ENCODE results near the gene POM121L2. TPM values are rescaled to one million over a fixed set of nuclear protein-coding genes. Genes with fewer than 3 reads are reported as not detected.

The POM121L2 gene
- total RNA-seq, 1 experiment from 2014 or later, result not detected

GRCh38 chr6:27303613-27304272 lies 8.3 kb downstream of the POM121L2 start:
- ATAC-seq (peak; percentile 57; the same call in 1 of the 2 replicates), DNase-seq (ENCODE audit: low read depth, low spot score) (no peak)
- Histone ChIP-seq H3K36me3 (ENCODE audit: control insufficient read depth in 1 of 2, insufficient read depth in 2 of 2, low read length in 2 of 2) (no peaks in the 10 kb centered on the region), H3K4me3 (replicated peaks in 1 of 2; ENCODE audit: low read depth in 1 of 2, low read length in 2 of 2) (no peak overlapping the region), H2AFZ (ENCODE audit: low read depth, low read length, poor library complexity, severe bottlenecking) (no peak overlapping the region), H4K20me1 (ENCODE audit: insufficient read depth) (no peaks in the 10 kb centered on the region), H3K9me3 (ENCODE audit: control insufficient read depth in 1 of 2, insufficient read depth in 1 of 2, low read depth in 1 of 2, low read length in 2 of 2) (no peaks in the 10 kb centered on the region), H3K4me2 (ENCODE audit: low read length) (no peak overlapping the region), H3K27ac (ENCODE audit: low read depth, low read length) (no peak overlapping the region), H3K9ac (ENCODE audit: low read length) (no peak overlapping the region), H3K79me2 (ENCODE audit: insufficient read depth, low read length) (no peaks in the 10 kb centered on the region), H3K9me2 (ENCODE audit: insufficient read depth) (no peaks in the 10 kb centered on the region), H3K4me1 (ENCODE audit: control insufficient read depth in 1 of 2, insufficient read depth in 2 of 2, low read length in 2 of 2) (no peaks in the 10 kb centered on the region), H3K27me3 (ENCODE audit: insufficient read depth, low read length) (no peaks in the 10 kb centered on the region)
- POLR2A ChIA-PET, result interaction anchor here (0.8 kb wide), 1 partner anchor 52 kb away, joined by 4 read pairs; no protein-coding TSS in a partner anchor
- intact Hi-C loops (cut with micrococcal nuclease), result no loop called here
- BruUV-seq (replicated peaks), result no TSS peak
- RAD21 ChIA-PET (ENCODE audit: low non-redundant PET in 1 of 2, low total read pairs in 2 of 2, uncharacterized antibody in 2 of 2, unreplicated experiment in 2 of 2), result no interaction called here
- TF ChIP-seq SIN3A (IDR thresholded peaks at IDR 0.05; ENCODE audit: low read depth) (no peak), YY1 (IDR thresholded peaks at IDR 0.05; ENCODE audit: extremely low read depth, insufficient replicate concordance, low read depth, low read length) (no peak), TCF7L2 (IDR thresholded peaks at IDR 0.05; ENCODE audit: borderline replicate concordance, extremely low read depth, insufficient read depth, insufficient read length) (no peak), ATF3 (IDR thresholded peaks at IDR 0.05) (peak; percentile 70; the same call in 1 of the 2 replicates)
- CTCF ChIA-PET, result no interaction called here

GRCh38 chr6:27297857-27298730 lies 14.0 kb downstream of the POM121L2 start:
- ChIA-PET RAD21 (ENCODE audit: low non-redundant PET in 1 of 2, low total read pairs in 2 of 2, uncharacterized antibody in 2 of 2, unreplicated experiment in 2 of 2) (interaction anchor here in 1 of 2 experiments (0.6 kb wide), 1 partner anchor 85 kb away, joined by 6 read pairs; no protein-coding TSS in a partner anchor), CTCF (no interaction called here), POLR2A (no interaction called here)
- Histone ChIP-seq H3K36me3 (ENCODE audit: control insufficient read depth in 1 of 2, insufficient read depth in 2 of 2, low read length in 2 of 2) (no peaks in the 10 kb centered on the region), H3K27ac (ENCODE audit: low read depth, low read length) (no peak overlapping the region), H3K9me3 (ENCODE audit: control insufficient read depth in 1 of 2, insufficient read depth in 1 of 2, low read depth in 1 of 2, low read length in 2 of 2) (no peaks in the 10 kb centered on the region), H3K9ac (ENCODE audit: low read length) (no peak overlapping the region), H4K20me1 (ENCODE audit: insufficient read depth) (no peaks in the 10 kb centered on the region), H3K9me2 (ENCODE audit: insufficient read depth) (no peaks in the 10 kb centered on the region), H3K4me3 (replicated peaks in 1 of 2; ENCODE audit: low read depth in 1 of 2, low read length in 2 of 2) (no peak overlapping the region), H3K4me1 (ENCODE audit: control insufficient read depth in 1 of 2, insufficient read depth in 2 of 2, low read length in 2 of 2) (peaks cover 8 to 24% of the 10 kb centered on the region in 2 experiments), H3K79me2 (ENCODE audit: insufficient read depth, low read length) (no peaks in the 10 kb centered on the region), H3K27me3 (ENCODE audit: insufficient read depth, low read length) (no peaks in the 10 kb centered on the region), H3K4me2 (ENCODE audit: low read length) (peak overlapping the region; percentile 99; the same call in 1 of the 2 replicates), H2AFZ (ENCODE audit: low read depth, low read length, poor library complexity, severe bottlenecking) (peak overlapping the region; percentile 100)
- TF ChIP-seq CBX3 (IDR thresholded peaks at IDR 0.05; ENCODE audit: low read depth) (peak; percentile 84), EZH2phosphoT487 (IDR thresholded peaks at IDR 0.05; ENCODE audit: borderline replicate concordance) (no peak), ATF3 (IDR thresholded peaks at IDR 0.05) (peak; percentile 97), MAX (IDR thresholded peaks at IDR 0.05) (peak; percentile 22; the same call in 1 of the 2 replicates), FOSL1 (IDR thresholded peaks at IDR 0.05; ENCODE audit: low read depth) (0 out of 2 replicates have a peak, but pooled peaks have one; percentile 10), POLR2A (IDR thresholded peaks at IDR 0.05; ENCODE audit: borderline replicate concordance, extremely low read depth, insufficient read depth, insufficient read length) (no peak), POLR2AphosphoS5 (IDR thresholded peaks at IDR 0.05; ENCODE audit: low read depth, low read length) (no peak), CEBPB (IDR thresholded peaks at IDR 0.05; ENCODE audit: low read depth) (0 out of 2 replicates have a peak, but pooled peaks have one; percentile 8), EZH2 (IDR thresholded peaks at IDR 0.05) (no peak)
- DNase-seq (ENCODE audit: low read depth, low spot score) (peak; percentile 70), ATAC-seq (peak; percentile 37)
- BruUV-seq (replicated peaks), result no TSS peak
- intact Hi-C loops (cut with micrococcal nuclease), result loop anchor here (5.0 to 10.0 kb wide), 6 partner anchors 34 to 1299 kb away; partner anchors contain the start of gene ZNF184
